Keratinocyte (primary cell): Measurements from ENCODE around the gene ERBB4. TPM values are rescaled to one million over a fixed set of nuclear protein-coding genes. Genes with fewer than 3 reads are reported as not detected.

Source experiments
- DNase-seq: peaks from one replicate; pipeline ENCODE4 v3.0.0-alpha.2; 2011; ENCODE audit warnings: low read depth, missing footprints, low spot score
- FAIRE-seq: peaks from 2 replicates; lab custom pipeline; 2011; peaks lifted over from hg19 to GRCh38; lab: Jason Lieb, UNC
- H2AFZ ChIP-seq: 2 replicates; pipeline ENCODE4 v1.6.0; 2012; ENCODE audit warnings: low read length, control low read depth, inconsistent platforms; ENCODE audit not compliant: control insufficient read depth
- H3K27ac ChIP-seq: 2 replicates; pipeline ENCODE4 v1.5.1; 2011; ENCODE audit warnings: low read length; ENCODE audit not compliant: control insufficient read depth, insufficient read depth
- H3K27me3 ChIP-seq: 3 replicates; pipeline ENCODE4 v1.6.0; 2011; ENCODE audit warnings: low read length; ENCODE audit not compliant: control insufficient read depth, insufficient read depth; ENCODE audit errors: extremely low read depth
- H3K36me3 ChIP-seq, 2 experiments: 2 replicates in 1 of 2; 3 replicates in 1 of 2; pipeline ENCODE4 v1.5.1; 2011; ENCODE audit warnings: low read length in 2 of 2, mild to moderate bottlenecking in 1 of 2; ENCODE audit not compliant: control insufficient read depth in 2 of 2, insufficient read depth in 2 of 2; ENCODE audit errors: extremely low read depth in 1 of 2
- H3K4me1 ChIP-seq: 3 replicates; pipeline ENCODE4 v1.5.1; 2011; ENCODE audit warnings: low read length; ENCODE audit not compliant: control insufficient read depth, insufficient read depth; ENCODE audit errors: extremely low read depth
- H3K4me2 ChIP-seq: 3 replicates; pipeline ENCODE4 v1.6.0; 2011; ENCODE audit warnings: low read depth, low read length; ENCODE audit not compliant: control insufficient read depth, insufficient read depth; ENCODE audit errors: extremely low read depth
- H3K4me3 ChIP-seq, 3 experiments: fragments of 200-600 bp in 1 of 3; sonication (generic) in 1 of 3; 2 replicates in 2 of 3; 3 replicates in 1 of 3; pipeline ENCODE4 v1.5.1; 2011 to 2016; ENCODE audit warnings: low read length in 3 of 3, mild to moderate bottlenecking in 3 of 3, control low read depth in 2 of 3, inconsistent platforms in 1 of 3, low read depth in 1 of 3, mixed read lengths in 1 of 3, mixed run types in 1 of 3, moderate library complexity in 1 of 3; ENCODE audit not compliant: control insufficient read depth in 2 of 3, insufficient read depth in 2 of 3; ENCODE audit errors: extremely low read depth in 1 of 3
- H3K79me2 ChIP-seq: 2 replicates; pipeline ENCODE4 v1.6.0; 2012; ENCODE audit warnings: low read length; ENCODE audit not compliant: control insufficient read depth, insufficient read depth
- H3K9ac ChIP-seq: 3 replicates; pipeline ENCODE4 v1.6.0; 2011; ENCODE audit warnings: low read length; ENCODE audit not compliant: control insufficient read depth, insufficient read depth; ENCODE audit errors: extremely low read depth
- H3K9me1 ChIP-seq: 3 replicates; pipeline ENCODE4 v1.6.0; 2011; ENCODE audit warnings: low read length; ENCODE audit not compliant: control insufficient read depth, insufficient read depth; ENCODE audit errors: extremely low read depth
- H3K9me3 ChIP-seq: 2 replicates; pipeline ENCODE4 v1.5.1; 2012; ENCODE audit warnings: low read depth, low read length; ENCODE audit not compliant: control insufficient read depth
- H4K20me1 ChIP-seq: 3 replicates; pipeline ENCODE4 v1.6.0; 2011; ENCODE audit warnings: low read length; ENCODE audit not compliant: control insufficient read depth, insufficient read depth; ENCODE audit errors: extremely low read depth
- EZH2 ChIP-seq: IDR thresholded peaks from one replicate; pipeline ENCODE4 v1.6.1; 2012; ENCODE audit warnings: inconsistent platforms, mild to moderate bottlenecking, low read length, moderate library complexity
- dilution Hi-C: fragments of 300-500 bp; cut with MboI; formaldehyde crosslinking; loops from one replicate; pipeline ENCODE4 v1.7.0; 2020; ENCODE audit warnings: low sequenced_read_pairs; ENCODE audit not compliant: extremely low pct_ligation_motif_present
- polyA plus RNA-seq, 5 experiments: library from polyadenylated mRNA; depleted of rRNA in 3 of 5; stranded (reverse) in 3 of 5; stranded (forward) in 1 of 5; unstranded in 1 of 5; fragments of >200 nt; gene quantifications; 1 replicate in 1 of 5; 2 replicates in 3 of 5; 3 replicates in 1 of 5; pipeline versions ENCODE4 v1.2.1 to v1.2.3, GENCODE V29; 2011 to 2012; ENCODE audit warnings: missing spikeins in 2 of 5, low read depth in 1 of 5, low replicate concordance in 1 of 5
- TF ChIP-seq, protein P1 (sequence below), 3 experiments: IDR thresholded peaks in 1 of 3; conservative IDR thresholded peaks in 1 of 3; optimal IDR thresholded peaks in 1 of 3; 2 replicates in 2 of 3; 3 replicates in 1 of 3; pipeline versions ENCODE3 to v1.5.1; 2011; ENCODE audit warnings: low read length in 3 of 3, mild to moderate bottlenecking in 3 of 3, moderate library complexity in 2 of 3, control low read depth in 1 of 3, inconsistent platforms in 1 of 3; ENCODE audit not compliant: insufficient read depth in 2 of 3; ENCODE audit errors: extremely low read depth in 1 of 3

ERBB4 gene
- polyA plus RNA-seq, 1 donor (not counting 4 experiments of a cell fraction or from before 2014, with no cell fraction given), result 0.01 TPM

GRCh38 chr2:212517693-212518092, 20.9 kb downstream of the ERBB4 start:
- H3K4me1 ChIP-seq, result no peaks in the 10 kb centered on the region
- FAIRE-seq, result no peak
- H3K27me3 ChIP-seq, result no peaks in the 10 kb centered on the region
- TF ChIP-seq, protein P1, sequence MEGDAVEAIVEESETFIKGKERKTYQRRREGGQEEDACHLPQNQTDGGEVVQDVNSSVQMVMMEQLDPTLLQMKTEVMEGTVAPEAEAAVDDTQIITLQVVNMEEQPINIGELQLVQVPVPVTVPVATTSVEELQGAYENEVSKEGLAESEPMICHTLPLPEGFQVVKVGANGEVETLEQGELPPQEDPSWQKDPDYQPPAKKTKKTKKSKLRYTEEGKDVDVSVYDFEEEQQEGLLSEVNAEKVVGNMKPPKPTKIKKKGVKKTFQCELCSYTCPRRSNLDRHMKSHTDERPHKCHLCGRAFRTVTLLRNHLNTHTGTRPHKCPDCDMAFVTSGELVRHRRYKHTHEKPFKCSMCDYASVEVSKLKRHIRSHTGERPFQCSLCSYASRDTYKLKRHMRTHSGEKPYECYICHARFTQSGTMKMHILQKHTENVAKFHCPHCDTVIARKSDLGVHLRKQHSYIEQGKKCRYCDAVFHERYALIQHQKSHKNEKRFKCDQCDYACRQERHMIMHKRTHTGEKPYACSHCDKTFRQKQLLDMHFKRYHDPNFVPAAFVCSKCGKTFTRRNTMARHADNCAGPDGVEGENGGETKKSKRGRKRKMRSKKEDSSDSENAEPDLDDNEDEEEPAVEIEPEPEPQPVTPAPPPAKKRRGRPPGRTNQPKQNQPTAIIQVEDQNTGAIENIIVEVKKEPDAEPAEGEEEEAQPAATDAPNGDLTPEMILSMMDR (optimal IDR thresholded peaks at IDR 0.05 in 1 of 3, IDR thresholded peaks at IDR 0.05 in 1 of 3, conservative IDR thresholded peaks at IDR 0.05 in 1 of 3; ENCODE audit: extremely low read depth in 1 of 3, insufficient read depth in 2 of 3, low read length in 3 of 3), result no peak
- no peak for TF ChIP-seq EZH2
- no peak for DNase-seq
- H3K9me1 ChIP-seq, result no peaks in the 10 kb centered on the region
- H3K36me3 ChIP-seq, result no peaks in the 10 kb centered on the region
- H3K9me3 ChIP-seq, result no peaks in the 10 kb centered on the region
- no peaks in the 10 kb centered on the region for H3K79me2 ChIP-seq
- H3K4me3 ChIP-seq, result no peak overlapping the region
- no peak overlapping the region for H3K27ac ChIP-seq
- no peak overlapping the region for H3K4me2 ChIP-seq
- H4K20me1 ChIP-seq, result no peaks in the 10 kb centered on the region
- dilution Hi-C loops, result no loop called here
- H2AFZ ChIP-seq, result no peak overlapping the region
- H3K9ac ChIP-seq, result no peak overlapping the region

- no peaks in the 10 kb centered on the region for H3K4me1 ChIP-seq
- DNase-seq (no peak), FAIRE-seq (no peak)
- no peak overlapping the region for H3K4me3 ChIP-seq
- no peak overlapping the region for H3K27ac ChIP-seq
- no peaks in the 10 kb centered on the region for H3K9me3 ChIP-seq
- H3K27me3 ChIP-seq, result no peaks in the 10 kb centered on the region
- dilution Hi-C loops, result no loop called here
- H3K4me2 ChIP-seq, result no peak overlapping the region
- TF ChIP-seq, protein P1 (optimal IDR thresholded peaks at IDR 0.05 in 1 of 3, IDR thresholded peaks at IDR 0.05 in 1 of 3, conservative IDR thresholded peaks at IDR 0.05 in 1 of 3; ENCODE audit: extremely low read depth in 1 of 3, insufficient read depth in 2 of 3, low read length in 3 of 3), result no peak
- TF ChIP-seq EZH2, result no peak
- no peaks in the 10 kb centered on the region for H3K36me3 ChIP-seq
- H2AFZ ChIP-seq, result no peak overlapping the region
- H3K79me2 ChIP-seq, result no peaks in the 10 kb centered on the region
- no peaks in the 10 kb centered on the region for H4K20me1 ChIP-seq
- H3K9ac ChIP-seq, result no peak overlapping the region
- H3K9me1 ChIP-seq, result no peaks in the 10 kb centered on the region
Observed at GRCh38 chr2:212505586-212505985, 33.0 kb downstream of the ERBB4 start.
